Measurements from ENCODE around the gene DOCK1.
"Not testable (repeated sequence)": the region's sequence is repeated elsewhere in the genome, so short reads cannot be mapped to it uniquely, and the experiment has no call there.

The DOCK1 gene

DNA sequence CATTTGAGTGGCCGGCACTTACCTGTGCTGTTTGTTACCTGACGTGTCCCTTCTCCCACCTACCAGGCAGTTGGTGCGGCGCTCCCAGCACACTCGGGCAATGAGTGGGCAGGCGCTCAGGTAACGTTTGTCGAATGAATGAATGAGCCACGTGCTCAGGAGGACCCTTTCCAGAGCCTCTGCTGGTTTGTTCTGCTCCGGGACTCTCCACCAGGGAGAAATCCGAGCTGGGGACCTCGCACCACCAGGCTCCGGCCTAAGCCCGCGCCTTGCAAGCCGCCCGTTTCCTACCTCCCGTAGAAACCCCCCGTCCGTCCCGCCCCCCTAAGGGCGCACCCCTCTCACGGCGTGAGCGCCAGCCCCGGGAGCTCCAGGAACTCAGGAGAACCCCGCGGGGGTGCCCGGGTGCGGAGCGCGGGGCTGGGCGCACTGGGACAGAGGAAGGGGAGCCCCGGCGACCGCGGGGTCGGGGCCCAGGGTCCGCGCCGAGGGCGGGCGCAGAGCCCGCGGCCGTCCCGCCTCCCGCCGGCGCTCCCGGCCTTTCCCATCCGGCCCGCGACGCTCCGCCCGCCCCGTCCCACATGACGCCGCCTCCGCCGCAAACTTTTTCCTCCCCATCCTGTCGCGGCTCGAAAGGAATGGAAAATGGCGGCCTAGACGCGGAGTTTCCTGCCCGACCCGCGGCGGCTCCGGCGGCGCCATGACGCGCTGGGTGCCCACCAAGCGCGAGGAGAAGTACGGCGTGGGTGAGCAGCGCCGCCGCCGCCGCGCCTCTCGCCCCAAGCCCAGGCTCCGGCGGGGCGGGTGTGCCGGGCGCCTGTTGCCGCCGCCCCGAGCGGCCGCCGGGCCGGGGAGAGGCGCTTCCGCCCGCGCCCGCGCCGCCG, at the start of gene DOCK1:
Gene DOCK1, plus strand, starts transcription at position 611 of the 884 bp plus-strand sequence. Its CDS starts 90 bp downstream, at position 701.
- Mint-ChIP-seq H3K4me1 (no peaks in the 10 kb centered on the region), H3K27ac (no peak within 1 kb of the TSS), H3K4me3 (peak within 1 kb of the TSS; percentile 47), H3K27me3 (peaks cover 38% of the 10 kb centered on the region), H3K9me3 (no peaks in the 10 kb centered on the region), H3K36me3 (no peaks in the 10 kb centered on the region)
- DNase-seq: no peak
- CTCF ChIA-PET: no interaction called here

DNA sequence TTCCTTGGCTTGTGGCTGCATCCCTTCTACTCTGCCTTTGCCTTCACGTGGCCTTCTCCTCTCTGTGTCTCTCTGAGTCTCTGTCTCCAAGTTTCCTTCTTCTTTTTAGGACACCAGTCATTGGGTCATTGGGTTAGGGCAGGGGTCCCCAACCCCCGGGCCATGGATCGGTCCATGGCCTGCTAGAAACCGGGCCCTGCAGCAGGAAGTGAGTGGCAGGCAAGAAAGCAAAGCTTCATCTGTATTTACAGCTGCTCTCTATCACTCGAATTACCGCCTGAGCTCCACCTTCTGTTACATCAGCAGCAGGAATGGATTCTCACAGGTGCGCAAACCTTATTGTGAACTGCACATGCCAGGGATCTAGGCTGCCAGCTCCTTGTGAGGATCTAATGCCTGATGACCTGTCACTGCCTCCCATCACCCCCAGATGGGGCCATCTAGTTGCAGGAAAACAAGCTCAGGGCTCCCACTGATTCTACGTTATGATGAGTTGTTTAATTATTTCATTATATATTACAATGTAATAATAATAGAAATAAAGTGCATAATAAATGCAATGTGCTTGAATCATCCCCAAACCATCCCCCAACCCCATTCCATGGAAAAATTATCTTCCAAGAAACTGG, 47.9 kb upstream of the DOCK1 start:
- Mint-ChIP-seq H3K4me1 (no peaks in the 10 kb centered on the region), H3K27me3 (no peaks in the 10 kb centered on the region), H3K27ac (no peak overlapping the region), H3K4me3 (no peak overlapping the region), H3K9me3 (peaks cover 22% of the 10 kb centered on the region), H3K36me3 (no peaks in the 10 kb centered on the region)
- CTCF ChIA-PET: no interaction called here
- no peak for DNase-seq

DNA sequence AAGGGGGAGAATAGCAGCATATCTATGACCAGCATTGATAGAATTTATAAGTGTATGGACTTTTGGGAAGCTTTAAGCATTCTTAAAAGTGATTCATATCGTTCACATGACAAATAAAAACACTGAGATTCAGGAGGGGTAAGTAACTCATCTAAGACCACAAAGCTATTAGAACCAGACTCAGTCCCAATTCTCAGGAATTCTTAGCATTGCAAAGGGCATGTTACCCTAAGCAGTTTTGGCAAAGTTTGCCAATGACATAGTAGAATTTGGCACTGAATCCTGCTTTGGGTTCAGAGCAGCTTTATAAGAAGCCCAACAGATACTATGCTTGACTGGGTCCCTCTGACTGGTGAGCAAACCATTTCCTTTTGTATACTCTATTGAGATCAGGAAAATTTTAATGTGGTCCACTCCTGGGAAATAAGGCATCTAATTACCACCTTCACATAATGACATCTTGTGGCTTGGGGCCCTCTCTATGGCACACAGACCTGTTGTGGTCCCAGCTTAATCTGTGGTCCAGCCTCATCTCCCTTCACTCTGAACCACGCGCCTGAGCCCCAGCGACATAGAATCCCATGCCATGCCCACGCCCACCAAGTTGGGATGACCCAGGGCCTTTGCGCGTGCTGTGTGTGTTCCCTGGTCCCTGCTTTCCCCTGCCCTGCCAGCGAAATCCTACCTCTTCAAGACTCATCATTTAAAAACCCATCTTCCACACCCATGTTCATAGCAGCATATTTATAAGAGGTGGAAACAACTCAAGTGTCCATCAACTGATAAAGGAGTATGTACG, 37.5 kb upstream of the DOCK1 start:
- Mint-ChIP-seq H3K9me3 (peaks cover 21% of the 10 kb centered on the region), H3K4me1 (no peaks in the 10 kb centered on the region), H3K4me3 (no peak overlapping the region), H3K36me3 (no peaks in the 10 kb centered on the region), H3K27me3 (no peaks in the 10 kb centered on the region), H3K27ac (no peak overlapping the region)
- DNase-seq: no peak
- CTCF ChIA-PET: no interaction called here

DNA sequence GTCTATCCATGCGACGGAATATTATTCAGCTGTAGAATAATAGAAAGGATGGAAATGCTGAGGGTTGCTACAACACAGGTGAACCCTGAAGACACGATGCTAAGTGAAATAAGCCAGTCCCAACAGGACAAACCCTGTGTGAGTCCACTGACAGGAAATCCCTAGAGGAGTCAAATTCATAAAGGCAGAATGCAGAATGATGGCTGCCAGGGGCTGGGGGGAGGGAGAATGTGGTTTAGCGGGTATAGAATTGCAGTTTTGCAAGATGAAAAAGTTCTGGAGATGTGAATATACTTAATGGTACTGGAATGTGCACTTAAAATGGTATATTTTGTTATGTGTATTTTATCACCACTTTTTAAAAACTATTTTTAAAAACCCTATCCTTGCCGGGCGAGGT, 36.9 kb upstream of the DOCK1 start:
- Mint-ChIP-seq H3K4me1 (no peaks in the 10 kb centered on the region), H3K36me3 (no peaks in the 10 kb centered on the region), H3K27ac (no peak overlapping the region), H3K4me3 (no peak overlapping the region), H3K27me3 (no peaks in the 10 kb centered on the region), H3K9me3 (peaks cover 20% of the 10 kb centered on the region)
- no peak for DNase-seq
- CTCF ChIA-PET: no interaction called here

DNA sequence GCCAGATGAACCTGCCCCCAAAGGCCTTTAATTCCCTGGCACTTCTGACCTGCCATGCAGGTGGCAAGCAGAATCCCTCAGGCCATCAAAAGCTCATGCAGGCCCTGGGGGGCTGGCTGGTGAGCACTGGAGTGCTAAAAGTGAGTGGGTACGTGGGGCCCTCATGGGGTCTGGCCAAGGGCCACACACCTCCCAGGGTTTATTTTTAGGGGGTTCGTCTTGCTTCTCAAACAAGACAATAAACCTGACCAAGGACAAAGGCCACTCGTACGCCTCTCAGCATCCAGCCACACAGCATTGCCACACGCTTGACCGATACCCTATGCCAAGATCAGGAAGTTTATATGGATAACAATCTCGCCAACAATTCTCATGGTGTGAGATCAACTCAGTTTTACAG, 33.1 kb upstream of the DOCK1 start:
- H3K4me1 Mint-ChIP-seq: no peaks in the 10 kb centered on the region
- H3K9me3 Mint-ChIP-seq: peaks cover 27% of the 10 kb centered on the region
- DNase-seq: no peak
- no peak overlapping the region for H3K27ac Mint-ChIP-seq
- H3K36me3 Mint-ChIP-seq: no peaks in the 10 kb centered on the region
- CTCF ChIA-PET: no interaction called here
- H3K4me3 Mint-ChIP-seq: no peak overlapping the region
- H3K27me3 Mint-ChIP-seq: no peaks in the 10 kb centered on the region

DNA sequence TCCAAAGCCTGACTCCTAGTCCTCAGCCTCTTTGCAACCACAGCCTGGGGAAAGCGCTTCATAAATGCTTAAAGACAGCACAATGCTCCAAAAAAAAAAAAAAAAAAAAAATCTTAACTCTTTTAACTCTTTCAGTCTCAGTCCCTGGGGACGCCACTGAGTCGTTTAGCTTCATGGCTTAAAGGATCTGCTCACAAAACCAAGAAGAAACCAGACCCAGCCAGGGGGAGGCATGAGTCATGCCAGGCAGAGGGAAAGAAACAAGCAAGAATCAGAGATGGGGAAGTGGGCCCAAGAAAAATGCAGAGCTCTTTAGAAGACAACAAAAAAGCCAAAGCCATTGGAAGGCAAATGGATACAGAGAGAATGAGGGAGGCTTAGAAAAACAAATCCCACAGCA, 32.5 kb upstream of the DOCK1 start:
- Mint-ChIP-seq H3K9me3 (peaks cover 24% of the 10 kb centered on the region), H3K27ac (no peak overlapping the region), H3K4me3 (no peak overlapping the region), H3K36me3 (no peaks in the 10 kb centered on the region), H3K4me1 (no peaks in the 10 kb centered on the region), H3K27me3 (no peaks in the 10 kb centered on the region)
- CTCF ChIA-PET: no interaction called here
- no peak for DNase-seq

DNA sequence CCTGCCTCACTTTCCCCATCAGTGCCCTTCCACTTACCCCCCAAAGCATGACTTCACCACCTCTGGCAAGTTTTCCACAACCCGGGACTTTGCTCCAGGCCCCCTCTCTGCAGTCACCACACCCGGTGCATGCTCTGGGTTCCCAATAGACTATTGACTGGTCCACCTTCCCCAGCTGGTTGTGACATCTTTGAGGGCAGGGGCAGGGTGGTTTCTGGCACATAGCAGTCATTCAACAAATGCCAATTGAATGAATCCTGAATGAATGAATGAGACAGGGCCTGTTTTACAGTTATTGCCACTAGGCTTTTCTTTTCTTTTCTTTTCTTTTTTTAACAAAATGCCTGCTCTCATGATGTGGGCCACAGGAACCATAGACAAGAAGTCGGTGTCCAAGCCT, 28.8 kb upstream of the DOCK1 start:
- no peak for DNase-seq
- Mint-ChIP-seq H3K36me3 (no peaks in the 10 kb centered on the region), H3K9me3 (peaks cover 28% of the 10 kb centered on the region), H3K27me3 (no peaks in the 10 kb centered on the region), H3K4me3 (no peak overlapping the region), H3K27ac (no peak overlapping the region), H3K4me1 (no peaks in the 10 kb centered on the region)
- CTCF ChIA-PET: no interaction called here

DNA sequence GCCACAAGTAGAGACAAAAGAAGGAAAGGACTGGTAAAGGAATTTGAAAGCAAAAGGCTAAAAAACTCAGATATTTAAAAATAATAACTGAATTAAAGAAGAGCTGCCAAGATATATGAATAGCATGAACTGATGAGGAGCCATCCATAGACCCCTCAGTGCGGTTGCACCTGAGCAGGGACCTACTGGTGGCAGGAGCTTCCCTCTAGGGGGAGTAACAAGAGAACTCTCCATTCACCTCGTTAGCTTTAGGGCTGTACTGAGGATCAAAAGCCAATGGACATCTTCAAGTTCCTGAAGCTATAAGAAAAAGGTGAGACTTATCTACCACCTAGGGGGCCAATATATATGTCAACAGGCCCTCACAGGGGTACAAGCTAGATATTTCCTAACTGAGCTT, 27.8 kb upstream of the DOCK1 start:
- Mint-ChIP-seq H3K36me3 (no peaks in the 10 kb centered on the region), H3K27me3 (no peaks in the 10 kb centered on the region), H3K27ac (no peak overlapping the region), H3K4me3 (no peak overlapping the region), H3K4me1 (no peaks in the 10 kb centered on the region), H3K9me3 (peaks cover 27% of the 10 kb centered on the region)
- CTCF ChIA-PET: no interaction called here
- no peak for DNase-seq

DNA sequence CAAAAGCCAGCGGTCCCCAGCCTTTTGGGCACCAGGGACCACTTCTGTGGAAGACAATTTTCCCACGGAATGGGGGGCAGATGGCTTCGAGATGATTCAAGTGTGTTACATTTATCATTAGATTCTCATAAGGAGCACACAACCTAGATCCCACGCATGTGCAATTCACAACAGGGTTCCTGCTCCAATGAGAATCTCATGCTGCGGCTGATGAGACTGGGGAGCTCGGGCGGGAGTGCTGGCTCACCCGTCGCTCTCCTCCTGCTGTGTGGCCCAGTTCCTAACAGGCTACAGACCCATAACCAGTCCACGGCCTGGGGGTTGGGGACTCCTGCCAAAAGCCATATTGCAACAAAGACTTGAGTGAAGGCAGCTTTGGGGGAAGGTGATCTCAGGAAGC, 26.6 kb upstream of the DOCK1 start:
- H3K27me3 Mint-ChIP-seq: no peaks in the 10 kb centered on the region
- H3K36me3 Mint-ChIP-seq: no peaks in the 10 kb centered on the region
- peaks cover 27% of the 10 kb centered on the region for H3K9me3 Mint-ChIP-seq
- H3K4me1 Mint-ChIP-seq: no peaks in the 10 kb centered on the region
- no peak for DNase-seq
- CTCF ChIA-PET: no interaction called here
- no peak overlapping the region for H3K27ac Mint-ChIP-seq
- H3K4me3 Mint-ChIP-seq: no peak overlapping the region

DNA sequence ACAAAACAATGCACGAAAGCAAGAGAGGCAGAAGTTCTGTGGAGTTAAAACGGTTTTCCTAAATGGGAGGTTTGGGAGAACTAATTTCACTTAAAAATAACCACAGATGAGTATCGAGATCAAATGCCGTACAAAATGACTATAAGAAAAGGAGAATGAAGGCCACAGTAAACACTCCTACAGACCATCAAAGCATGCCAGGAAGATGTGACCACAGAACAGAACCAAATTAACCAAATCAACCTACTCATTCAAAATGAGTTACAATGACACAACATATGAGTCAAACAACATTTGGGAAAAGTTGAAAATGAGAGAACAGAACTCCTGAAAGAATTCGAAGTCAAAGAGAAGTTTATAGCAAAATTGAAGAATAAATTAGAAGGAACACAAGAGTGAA, 24.3 kb upstream of the DOCK1 start:
- Mint-ChIP-seq H3K27ac (no peak overlapping the region), H3K27me3 (no peaks in the 10 kb centered on the region), H3K9me3 (peaks cover 17% of the 10 kb centered on the region), H3K4me3 (no peak overlapping the region), H3K36me3 (no peaks in the 10 kb centered on the region), H3K4me1 (no peaks in the 10 kb centered on the region)
- no peak for DNase-seq
- CTCF ChIA-PET: no interaction called here

DNA sequence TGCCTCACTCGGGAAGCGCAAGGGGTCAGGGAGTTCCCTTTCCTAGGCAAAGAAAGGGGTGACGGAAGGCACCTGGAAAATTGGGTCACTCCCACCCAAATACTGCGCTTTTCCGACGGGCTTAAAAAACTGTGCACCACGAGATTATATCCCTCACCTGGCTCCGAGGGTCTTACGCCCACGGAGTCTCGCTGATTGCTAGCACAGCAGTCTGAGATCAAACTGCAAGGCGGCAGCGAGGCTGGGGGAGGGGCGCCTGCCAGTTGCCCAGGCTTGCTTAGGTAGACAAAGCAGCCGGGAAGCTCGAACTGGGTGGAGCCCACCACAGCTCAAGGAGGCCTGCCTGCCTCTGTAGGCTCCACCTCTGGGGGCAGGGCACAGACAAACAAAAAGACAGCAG, 23.2 kb upstream of the DOCK1 start:
- H3K9me3 Mint-ChIP-seq: peaks cover 14% of the 10 kb centered on the region
- CTCF ChIA-PET, DNase-seq, H3K36me3 Mint-ChIP-seq, H3K27ac Mint-ChIP-seq, H3K4me1 Mint-ChIP-seq, H3K27me3 Mint-ChIP-seq, H3K4me3 Mint-ChIP-seq: not testable (repeated sequence)

DNA sequence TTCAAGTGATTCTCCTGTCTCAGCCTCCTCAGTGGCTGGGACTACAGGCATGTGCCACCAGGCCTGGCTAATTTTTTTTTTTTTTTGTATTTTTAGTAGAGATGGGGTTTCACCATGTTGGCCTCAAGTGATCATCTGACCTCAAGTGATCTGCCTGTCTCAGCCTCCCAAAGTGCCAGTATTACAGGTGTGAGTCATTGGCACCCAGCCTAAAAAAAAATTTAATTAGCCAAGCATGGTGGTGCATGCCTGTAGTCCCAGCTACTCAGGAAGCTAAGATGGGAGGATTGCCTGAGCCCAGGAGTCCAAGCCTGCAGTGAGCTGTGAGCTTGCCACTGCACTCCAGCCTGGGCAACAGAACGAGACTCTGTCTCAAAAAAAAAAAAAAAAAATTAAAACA, 16.8 kb upstream of the DOCK1 start:
- H3K4me3 Mint-ChIP-seq, DNase-seq, H3K27me3 Mint-ChIP-seq, H3K27ac Mint-ChIP-seq, H3K36me3 Mint-ChIP-seq, H3K4me1 Mint-ChIP-seq, CTCF ChIA-PET: not testable (repeated sequence)
- H3K9me3 Mint-ChIP-seq: peaks cover 14% of the 10 kb centered on the region

DNA sequence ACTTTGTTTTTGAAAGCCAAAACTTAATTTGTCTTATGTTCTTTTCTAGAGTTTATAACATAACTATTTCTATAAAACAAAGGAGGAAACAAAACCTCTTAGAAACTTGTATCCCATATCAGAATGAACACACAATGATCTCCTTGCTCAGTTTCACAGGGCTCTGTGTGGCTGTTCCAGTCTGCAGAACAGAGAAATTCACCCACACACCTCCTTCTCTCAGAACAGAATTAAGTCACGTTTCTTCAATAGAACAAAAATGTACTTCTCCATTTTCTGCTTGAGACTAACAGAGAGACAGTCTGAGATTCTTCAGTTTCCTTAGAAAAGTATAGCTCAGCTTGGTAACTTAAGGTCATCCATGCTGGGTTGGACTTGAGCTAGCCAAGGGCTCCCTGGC, 15.8 kb upstream of the DOCK1 start:
- H3K36me3 Mint-ChIP-seq: no peaks in the 10 kb centered on the region
- no peaks in the 10 kb centered on the region for H3K27me3 Mint-ChIP-seq
- no peak overlapping the region for H3K27ac Mint-ChIP-seq
- no peak for DNase-seq
- no peaks in the 10 kb centered on the region for H3K4me1 Mint-ChIP-seq
- CTCF ChIA-PET: no interaction called here
- no peak overlapping the region for H3K4me3 Mint-ChIP-seq
- H3K9me3 Mint-ChIP-seq: peaks cover 14% of the 10 kb centered on the region

DNA sequence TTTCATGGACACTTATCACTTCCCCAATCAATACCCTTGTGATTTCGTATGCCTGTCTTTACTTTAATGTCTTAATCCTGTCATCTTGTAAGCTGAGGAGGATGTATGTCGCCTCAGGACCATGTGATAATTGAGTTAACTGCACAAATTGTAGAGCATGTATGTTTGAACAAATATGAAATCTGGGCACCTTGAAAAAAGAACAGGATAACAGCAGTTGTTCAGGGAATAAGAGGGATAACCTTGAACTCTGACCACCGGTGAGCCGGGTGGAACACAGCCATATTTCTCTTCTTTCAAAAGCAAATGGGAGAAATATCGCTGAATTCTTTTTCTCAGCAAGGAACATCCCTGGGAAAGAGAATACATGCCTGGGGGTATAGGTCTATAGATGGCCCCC, 14.4 kb upstream of the DOCK1 start:
- H3K9me3 Mint-ChIP-seq: peaks cover 17% of the 10 kb centered on the region
- CTCF ChIA-PET, H3K27ac Mint-ChIP-seq, H3K27me3 Mint-ChIP-seq, H3K4me3 Mint-ChIP-seq, H3K4me1 Mint-ChIP-seq, H3K36me3 Mint-ChIP-seq, DNase-seq: not testable (repeated sequence)
